GM19438 (cell line): ENCODE data around the gene MFSD6L.

Experiments used
- ATAC-seq: cut with Tn5 transposase; IDR thresholded peaks from one replicate; pipeline ENCODE4 v1.9.1; 2021; ENCODE audit warnings: low read depth; ENCODE audit not compliant: unreplicated experiment

MFSD6L gene

DNA sequence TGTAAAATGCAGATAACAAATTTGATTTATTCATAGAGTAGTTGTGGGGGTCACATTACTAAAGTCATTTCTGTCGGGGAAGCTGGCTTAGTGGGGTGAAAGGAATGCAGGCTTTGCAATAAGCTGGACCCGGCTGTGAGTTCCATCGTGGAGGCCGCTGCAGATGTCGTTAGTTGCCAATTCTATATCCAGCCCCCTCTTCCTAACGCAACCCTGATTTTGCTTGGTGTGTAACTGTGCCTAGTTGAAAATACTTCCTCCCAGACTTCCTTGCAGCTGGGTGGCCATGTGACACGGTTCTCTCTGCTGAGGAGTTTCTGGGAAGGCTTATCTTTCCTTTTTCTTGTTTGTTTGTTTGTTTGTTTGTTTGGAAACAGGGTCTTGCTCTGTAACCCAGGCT, 4.5 kb downstream of the MFSD6L start:
- ATAC-seq, result no peak

- ATAC-seq, result no peak
These were observed 5.5 kb downstream of the MFSD6L start for GRCh38 chr17:8793649-8794048.

GRCh38 chr17:8792646-8793045, 6.5 kb downstream of the MFSD6L start:
- ATAC-seq, result no peak

DNA sequence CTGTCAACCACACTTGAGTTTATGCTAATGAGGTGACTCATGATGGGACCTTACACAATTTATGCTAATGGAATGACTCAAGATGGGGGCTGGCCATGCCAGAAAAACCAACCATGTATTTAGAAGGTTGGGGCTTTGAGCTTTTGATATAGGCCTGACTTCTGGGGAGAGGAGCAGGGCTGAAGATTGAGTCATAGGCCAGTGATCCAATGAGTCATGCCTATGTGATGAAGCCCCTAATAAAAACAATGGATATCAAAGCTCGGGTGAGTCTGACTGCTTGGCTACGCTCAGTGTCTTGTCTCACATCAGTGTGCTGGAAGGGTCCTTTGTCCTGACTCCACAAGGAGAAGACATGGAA, 7.3 kb downstream of the MFSD6L start:
- ATAC-seq, result no peak

DNA sequence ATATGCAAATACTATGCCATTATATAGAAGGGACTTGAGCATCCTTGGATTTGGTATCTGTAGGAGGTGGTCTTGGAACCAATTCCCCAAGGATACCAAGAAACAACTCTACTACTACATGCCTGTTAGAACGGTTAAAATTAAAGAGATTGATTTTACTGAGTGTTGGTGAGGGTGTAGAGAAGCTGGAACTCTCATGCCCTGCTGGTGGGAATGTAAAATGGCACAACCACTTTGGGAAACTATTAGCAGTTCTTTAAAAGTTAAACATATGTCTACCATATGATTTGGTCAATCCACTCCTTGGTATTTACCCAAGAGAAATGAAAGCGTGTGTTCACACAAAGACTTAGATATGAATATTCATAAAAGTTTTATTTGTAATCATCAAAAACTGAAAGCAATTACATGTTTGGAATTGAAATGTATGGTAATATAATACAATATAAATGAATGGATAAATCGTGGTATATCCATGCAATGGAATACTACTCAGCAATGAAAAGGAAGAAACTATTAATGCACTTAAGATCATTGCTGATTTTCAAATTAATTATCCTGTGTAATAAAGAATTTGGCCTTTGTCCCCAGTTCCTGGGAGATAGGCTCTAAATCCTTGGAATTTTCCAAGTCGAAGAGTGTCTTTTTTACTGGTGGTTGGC, 7.8 kb downstream of the MFSD6L start:
- ATAC-seq, result no peak

DNA sequence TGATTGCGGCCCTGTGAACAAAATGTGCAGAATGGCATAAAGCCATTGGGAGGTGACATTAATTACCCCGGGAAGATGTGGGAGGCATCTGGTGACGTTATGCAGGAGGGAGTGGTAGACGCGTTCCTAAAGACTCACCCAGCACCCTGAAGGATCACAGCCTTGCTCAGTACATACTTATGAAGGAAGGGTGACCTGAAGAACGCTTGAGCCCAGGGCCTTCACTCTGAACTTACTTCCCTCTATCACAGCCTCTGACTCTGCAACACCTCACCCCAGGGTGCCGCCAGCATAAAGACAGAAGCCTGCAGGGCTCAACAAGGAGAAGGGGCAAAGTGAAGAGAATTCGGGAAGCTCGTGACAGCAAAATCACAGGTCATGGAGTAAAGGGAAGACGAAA, 9.4 kb downstream of the MFSD6L start:
- ATAC-seq, result no peak

- ATAC-seq, result no peak
These were observed 10.2 kb downstream of the MFSD6L start for GRCh38 chr17:8788998-8789397.

DNA sequence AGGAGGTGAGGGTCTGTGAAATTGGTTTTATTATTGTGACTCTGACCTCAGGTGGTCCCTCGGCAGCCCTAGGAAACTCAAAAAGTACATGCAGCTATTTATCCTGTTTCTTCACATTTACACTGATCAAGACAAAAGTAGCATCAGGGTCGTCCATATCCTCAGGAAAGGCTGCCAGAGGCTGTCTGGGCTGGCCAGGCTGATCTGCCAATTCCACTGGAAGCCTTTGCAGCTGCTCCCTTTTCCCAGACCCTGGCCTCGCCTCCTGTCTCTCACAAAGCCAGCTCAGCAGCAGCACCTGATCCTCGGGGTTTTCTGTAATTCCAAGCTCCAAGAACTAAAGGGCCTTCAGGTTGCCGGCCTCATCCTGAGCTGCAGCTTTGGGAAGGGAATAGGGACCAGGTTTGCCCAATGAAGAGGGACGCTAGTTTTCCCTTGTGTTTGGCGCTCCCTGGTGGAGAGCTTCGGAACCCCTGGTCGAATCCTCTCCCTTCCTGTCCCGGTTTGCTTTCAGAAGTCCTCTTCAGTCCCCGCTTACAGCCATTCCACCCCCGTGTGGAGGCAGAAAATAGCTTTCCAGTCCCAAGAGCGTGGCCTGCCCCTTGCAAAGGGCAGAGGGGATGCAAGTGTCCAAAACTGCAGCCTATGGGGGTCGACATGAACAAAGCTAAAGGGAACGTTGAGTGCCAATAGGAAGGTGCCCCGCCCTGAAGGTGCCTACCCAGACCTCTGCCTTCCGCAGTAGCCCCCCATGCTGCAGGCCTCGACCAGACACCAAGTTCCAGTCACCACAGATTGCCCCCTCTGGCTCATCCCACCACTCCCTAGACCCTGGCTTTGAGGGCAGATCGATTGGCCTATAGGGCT, 13.4 kb downstream of the MFSD6L start:
- ATAC-seq, result no peak

DNA sequence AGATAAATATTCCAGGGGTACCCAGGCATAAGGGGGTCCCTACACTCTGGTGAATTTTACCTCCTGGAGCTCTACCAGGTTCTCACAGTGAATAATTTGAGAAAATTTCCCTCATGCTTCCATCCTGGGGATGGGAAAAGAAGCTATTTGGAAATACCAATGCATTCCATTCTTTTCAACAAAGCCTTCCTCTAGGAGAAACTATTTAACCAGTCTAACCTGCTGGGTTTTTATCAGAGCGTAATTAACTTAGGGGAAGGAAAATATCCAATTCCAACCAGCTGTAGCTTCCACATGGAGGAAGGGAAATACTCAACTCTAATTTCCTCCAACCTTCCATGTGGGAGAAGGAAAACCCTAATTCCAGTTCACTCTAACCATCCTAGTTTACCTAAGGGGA, 17.0 kb downstream of the MFSD6L start:
- ATAC-seq, result no peak

DNA sequence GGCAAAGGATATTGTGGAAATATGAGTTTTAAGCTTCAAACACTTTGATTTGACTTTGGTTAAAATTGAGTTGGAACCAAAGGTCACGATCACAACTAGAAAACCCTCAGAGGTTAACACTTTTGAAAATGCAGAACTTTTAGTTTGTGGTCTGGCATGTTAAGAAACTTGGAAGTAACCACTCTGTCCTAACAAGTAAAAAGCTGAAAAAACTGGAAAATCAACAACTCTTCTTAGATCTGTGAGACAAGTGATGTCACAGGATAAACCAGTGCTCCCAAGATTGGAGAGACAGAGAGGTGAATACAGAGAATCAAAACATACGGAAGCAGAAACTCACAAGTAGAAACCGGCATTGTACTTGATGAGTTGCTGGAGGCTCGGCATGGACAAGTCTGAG, 17.4 kb downstream of the MFSD6L start:
- ATAC-seq, result no peak

- ATAC-seq, result no peak
These were observed 22.3 kb downstream of the MFSD6L start for GRCh38 chr17:8776881-8777280.

DNA sequence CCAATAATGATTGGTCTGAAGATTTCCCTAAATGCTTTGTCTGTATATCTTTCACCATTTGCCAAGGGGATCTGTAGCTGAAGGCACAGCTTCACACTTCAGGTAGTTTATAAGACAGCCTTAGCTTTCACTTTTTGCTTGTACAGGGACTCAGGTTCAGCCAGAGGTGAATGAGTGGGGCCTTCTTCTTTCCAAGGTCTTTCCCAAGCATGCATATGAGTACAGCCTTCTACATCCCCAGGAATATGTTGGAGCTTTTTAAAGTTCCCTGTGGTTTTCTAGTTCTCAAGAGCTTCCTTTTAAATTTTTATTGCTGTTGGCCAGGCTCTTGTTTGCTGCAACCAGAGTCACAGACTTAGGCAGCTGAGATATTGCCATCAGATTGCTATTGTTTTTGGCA, 22.9 kb downstream of the MFSD6L start:
- no peak for ATAC-seq

DNA sequence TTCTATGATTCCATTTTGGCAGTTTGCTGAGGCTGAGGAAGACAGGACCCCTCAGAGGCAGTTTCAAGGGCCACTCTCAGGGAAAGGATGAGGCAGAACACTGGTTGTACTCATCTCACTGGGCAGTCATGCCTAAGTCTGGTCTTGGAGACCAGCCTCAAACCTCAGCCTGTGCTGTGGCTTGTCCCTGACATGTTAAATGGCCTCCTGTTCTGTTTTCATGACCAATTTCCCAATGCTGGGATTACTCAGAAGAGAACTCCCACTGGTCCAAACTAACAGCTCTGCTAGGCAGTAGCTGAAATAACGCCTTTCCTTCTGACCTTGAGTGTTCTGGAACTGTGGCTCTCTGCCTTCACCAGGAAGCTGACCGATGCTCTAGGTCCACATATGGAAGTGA, 32.4 kb downstream of the MFSD6L start:
- ATAC-seq, result no peak

DNA sequence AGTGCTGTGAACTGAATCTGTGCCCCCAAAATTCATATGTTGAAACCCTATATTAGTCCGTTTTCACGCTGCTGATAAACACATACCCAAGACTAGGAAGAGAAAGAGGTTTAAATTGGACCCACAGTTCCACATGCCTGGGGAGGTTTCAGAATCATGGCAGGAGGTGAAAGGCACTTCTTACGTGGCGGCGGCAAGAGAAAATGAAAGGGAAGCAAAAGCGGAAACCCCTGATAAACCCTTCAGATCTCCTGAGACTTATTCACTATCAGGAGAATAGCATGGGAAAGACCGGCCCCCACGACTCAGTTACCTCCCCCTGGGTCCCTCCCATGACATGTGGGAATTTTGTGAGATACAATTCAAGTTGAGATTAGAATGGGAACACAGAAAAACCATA, 37.2 kb downstream of the MFSD6L start:
- ATAC-seq, result no peak

DNA sequence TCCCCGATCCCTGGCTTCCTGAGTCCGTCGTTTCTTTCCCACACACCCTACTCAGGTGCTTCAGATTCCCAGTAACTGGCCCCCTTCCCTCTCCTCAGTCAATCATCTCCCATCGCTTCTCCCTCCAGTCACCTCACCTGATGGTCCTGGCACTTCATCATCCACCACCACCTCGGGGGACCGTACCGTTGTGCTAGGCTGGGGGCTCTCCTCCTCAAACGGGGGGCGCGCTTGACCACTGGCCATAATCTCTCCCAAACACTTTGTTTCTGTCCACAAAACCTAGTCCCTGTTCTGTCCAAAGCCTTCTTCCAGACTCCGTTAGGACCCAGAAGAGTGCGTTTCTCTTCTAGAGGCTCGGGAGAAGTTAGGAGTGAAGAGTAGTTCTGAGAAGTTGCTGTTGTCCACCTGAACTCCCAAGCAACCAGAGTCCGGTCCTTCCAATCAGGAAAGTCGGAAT, 41.0 kb downstream of the MFSD6L start, which contains the start of gene SPDYE4:
SPDYE4 (minus strand) TSS at position 410 of the 460 bp plus-strand sequence; CDS start at position 246, 164 bp downstream.
- no peak for ATAC-seq

- no peak for ATAC-seq
These were observed 42.0 kb downstream of the MFSD6L start for GRCh38 chr17:8757189-8757588.

- no peak for ATAC-seq
These were observed 43.4 kb downstream of the MFSD6L start for GRCh38 chr17:8755590-8756255.

DNA sequence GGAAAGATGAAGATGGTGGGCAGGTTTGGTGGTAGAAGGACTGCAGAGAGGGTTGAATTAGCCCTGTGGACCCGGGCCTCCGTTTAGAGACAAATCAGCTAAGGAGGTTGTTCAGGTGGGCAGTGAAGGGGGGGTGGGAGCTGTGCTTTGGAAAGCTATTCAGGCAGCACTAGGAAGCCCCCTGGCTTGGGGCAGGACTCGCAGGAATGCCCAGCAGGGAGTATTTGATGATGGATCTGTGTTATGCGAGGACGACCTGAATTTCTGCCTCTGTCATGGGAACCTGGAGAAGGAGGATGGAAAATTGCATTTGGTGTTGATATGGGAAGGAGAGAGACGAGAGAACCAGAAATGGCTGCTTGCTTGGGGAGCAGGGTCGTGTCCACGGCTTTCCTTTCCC, 44.3 kb downstream of the MFSD6L start:
- ATAC-seq, result no peak

GRCh38 chr17:8753976-8754440, 45.2 kb downstream of the MFSD6L start:
- no peak for ATAC-seq

GRCh38 chr17:8753136-8753975, 45.8 kb downstream of the MFSD6L start:
- ATAC-seq, result no peak
